Keratinocyte (primary cell): Measurements from ENCODE around the gene OBSL1. TPM values are rescaled to one million over a fixed set of nuclear protein-coding genes. Genes with fewer than 3 reads are reported as not detected.

Source experiments
- DNase-seq: peaks from one replicate; pipeline ENCODE4 v3.0.0-alpha.2; 2011; ENCODE audit warnings: low read depth, missing footprints, low spot score
- FAIRE-seq: peaks from 2 replicates; lab custom pipeline; 2011; peaks lifted over from hg19 to GRCh38; lab: Jason Lieb, UNC
- H2AFZ ChIP-seq: 2 replicates; pipeline ENCODE4 v1.6.0; 2012; ENCODE audit warnings: low read length, control low read depth, inconsistent platforms; ENCODE audit not compliant: control insufficient read depth
- H3K27ac ChIP-seq: 2 replicates; pipeline ENCODE4 v1.5.1; 2011; ENCODE audit warnings: low read length; ENCODE audit not compliant: control insufficient read depth, insufficient read depth
- H3K27me3 ChIP-seq: 3 replicates; pipeline ENCODE4 v1.6.0; 2011; ENCODE audit warnings: low read length; ENCODE audit not compliant: control insufficient read depth, insufficient read depth; ENCODE audit errors: extremely low read depth
- H3K36me3 ChIP-seq, 2 experiments: 2 replicates in 1 of 2; 3 replicates in 1 of 2; pipeline ENCODE4 v1.5.1; 2011; ENCODE audit warnings: low read length in 2 of 2, mild to moderate bottlenecking in 1 of 2; ENCODE audit not compliant: control insufficient read depth in 2 of 2, insufficient read depth in 2 of 2; ENCODE audit errors: extremely low read depth in 1 of 2
- H3K4me1 ChIP-seq: 3 replicates; pipeline ENCODE4 v1.5.1; 2011; ENCODE audit warnings: low read length; ENCODE audit not compliant: control insufficient read depth, insufficient read depth; ENCODE audit errors: extremely low read depth
- H3K4me2 ChIP-seq: 3 replicates; pipeline ENCODE4 v1.6.0; 2011; ENCODE audit warnings: low read depth, low read length; ENCODE audit not compliant: control insufficient read depth, insufficient read depth; ENCODE audit errors: extremely low read depth
- H3K4me3 ChIP-seq, 3 experiments: fragments of 200-600 bp in 1 of 3; sonication (generic) in 1 of 3; 2 replicates in 2 of 3; 3 replicates in 1 of 3; pipeline ENCODE4 v1.5.1; 2011 to 2016; ENCODE audit warnings: low read length in 3 of 3, mild to moderate bottlenecking in 3 of 3, control low read depth in 2 of 3, inconsistent platforms in 1 of 3, low read depth in 1 of 3, mixed read lengths in 1 of 3, mixed run types in 1 of 3, moderate library complexity in 1 of 3; ENCODE audit not compliant: control insufficient read depth in 2 of 3, insufficient read depth in 2 of 3; ENCODE audit errors: extremely low read depth in 1 of 3
- H3K79me2 ChIP-seq: 2 replicates; pipeline ENCODE4 v1.6.0; 2012; ENCODE audit warnings: low read length; ENCODE audit not compliant: control insufficient read depth, insufficient read depth
- H3K9ac ChIP-seq: 3 replicates; pipeline ENCODE4 v1.6.0; 2011; ENCODE audit warnings: low read length; ENCODE audit not compliant: control insufficient read depth, insufficient read depth; ENCODE audit errors: extremely low read depth
- H3K9me1 ChIP-seq: 3 replicates; pipeline ENCODE4 v1.6.0; 2011; ENCODE audit warnings: low read length; ENCODE audit not compliant: control insufficient read depth, insufficient read depth; ENCODE audit errors: extremely low read depth
- H3K9me3 ChIP-seq: 2 replicates; pipeline ENCODE4 v1.5.1; 2012; ENCODE audit warnings: low read depth, low read length; ENCODE audit not compliant: control insufficient read depth
- H4K20me1 ChIP-seq: 3 replicates; pipeline ENCODE4 v1.6.0; 2011; ENCODE audit warnings: low read length; ENCODE audit not compliant: control insufficient read depth, insufficient read depth; ENCODE audit errors: extremely low read depth
- CTCF ChIP-seq, 3 experiments: IDR thresholded peaks in 1 of 3; conservative IDR thresholded peaks in 1 of 3; optimal IDR thresholded peaks in 1 of 3; 2 replicates in 2 of 3; 3 replicates in 1 of 3; pipeline versions ENCODE3 to v1.5.1; 2011; ENCODE audit warnings: low read length in 3 of 3, mild to moderate bottlenecking in 3 of 3, moderate library complexity in 2 of 3, control low read depth in 1 of 3, inconsistent platforms in 1 of 3; ENCODE audit not compliant: insufficient read depth in 2 of 3; ENCODE audit errors: extremely low read depth in 1 of 3
- EZH2 ChIP-seq: IDR thresholded peaks from one replicate; pipeline ENCODE4 v1.6.1; 2012; ENCODE audit warnings: inconsistent platforms, mild to moderate bottlenecking, low read length, moderate library complexity
- dilution Hi-C: fragments of 300-500 bp; cut with MboI; formaldehyde crosslinking; loops from one replicate; pipeline ENCODE4 v1.7.0; 2020; ENCODE audit warnings: low sequenced_read_pairs; ENCODE audit not compliant: extremely low pct_ligation_motif_present
- polyA plus RNA-seq, 5 experiments: library from polyadenylated mRNA; depleted of rRNA in 3 of 5; stranded (reverse) in 3 of 5; stranded (forward) in 1 of 5; unstranded in 1 of 5; fragments of >200 nt; gene quantifications; 1 replicate in 1 of 5; 2 replicates in 3 of 5; 3 replicates in 1 of 5; pipeline versions ENCODE4 v1.2.1 to v1.2.3, GENCODE V29; 2011 to 2012; ENCODE audit warnings: missing spikeins in 2 of 5, low read depth in 1 of 5, low replicate concordance in 1 of 5

Gene OBSL1
- polyA plus RNA-seq, 1 donor (not counting 4 experiments of a cell fraction or from before 2014, with no cell fraction given), result 9.3 TPM

DNA sequence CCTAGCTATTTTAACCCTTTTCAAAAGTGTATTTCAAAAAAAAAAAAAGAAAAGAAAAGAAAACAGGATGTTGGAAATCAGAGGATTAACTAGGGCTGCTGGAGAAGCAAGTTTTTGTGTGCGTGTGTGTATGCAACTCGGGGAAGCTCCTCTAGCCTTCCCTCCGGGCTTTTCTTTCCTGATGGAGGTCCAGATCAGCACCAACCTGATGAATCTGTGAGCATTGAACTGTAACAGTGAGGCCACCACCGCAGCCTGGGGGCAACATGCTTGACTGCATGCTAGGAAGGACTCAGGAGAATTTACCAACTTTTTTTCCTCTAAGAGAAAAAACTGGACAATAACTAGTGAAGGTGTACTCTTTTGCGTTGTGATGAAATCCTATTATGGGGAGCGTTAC, 2.3 kb downstream of the OBSL1 start:
- Histone ChIP-seq H3K79me2 (no peaks in the 10 kb centered on the region), H3K27ac (no peak overlapping the region), H3K36me3 (no peaks in the 10 kb centered on the region), H2AFZ (no peak overlapping the region), H3K27me3 (no peaks in the 10 kb centered on the region), H3K9me3 (no peaks in the 10 kb centered on the region), H3K4me2 (no peak overlapping the region), H3K9ac (no peak overlapping the region), H3K9me1 (no peaks in the 10 kb centered on the region), H3K4me3 (no peak overlapping the region), H4K20me1 (no peaks in the 10 kb centered on the region), H3K4me1 (peaks cover 8% of the 10 kb centered on the region)
- TF ChIP-seq CTCF (optimal IDR thresholded peaks at IDR 0.05 in 1 of 3, IDR thresholded peaks at IDR 0.05 in 1 of 3, conservative IDR thresholded peaks at IDR 0.05 in 1 of 3; ENCODE audit: extremely low read depth in 1 of 3, insufficient read depth in 2 of 3, low read length in 3 of 3), result no peak
- no peak for TF ChIP-seq EZH2
- dilution Hi-C loops, result no loop called here
- FAIRE-seq (no peak), DNase-seq (no peak)

GRCh38 chr2:219567791-219568361, 3.5 kb downstream of the OBSL1 start:
- no peak overlapping the region for H3K9ac ChIP-seq
- H2AFZ ChIP-seq, result no peak overlapping the region
- H3K27ac ChIP-seq, result no peak overlapping the region
- no peaks in the 10 kb centered on the region for H4K20me1 ChIP-seq
- DNase-seq (no peak), FAIRE-seq (no peak)
- TF ChIP-seq CTCF (optimal IDR thresholded peaks at IDR 0.05 in 1 of 3, IDR thresholded peaks at IDR 0.05 in 1 of 3, conservative IDR thresholded peaks at IDR 0.05 in 1 of 3; ENCODE audit: extremely low read depth in 1 of 3, insufficient read depth in 2 of 3, low read length in 3 of 3) (no peak), EZH2 (no peak)
- no peak overlapping the region for H3K4me2 ChIP-seq
- dilution Hi-C loops, result no loop called here
- H3K4me1 ChIP-seq, result peaks cover 8% of the 10 kb centered on the region
- H3K27me3 ChIP-seq, result no peaks in the 10 kb centered on the region
- no peaks in the 10 kb centered on the region for H3K36me3 ChIP-seq
- H3K9me1 ChIP-seq, result no peaks in the 10 kb centered on the region
- no peaks in the 10 kb centered on the region for H3K9me3 ChIP-seq
- H3K79me2 ChIP-seq, result no peaks in the 10 kb centered on the region
- H3K4me3 ChIP-seq, result no peak overlapping the region
